Activated T-helper 1 cell treated with Interleukin-2 at 50 U/mL for 16 hours (primary cell): ENCODE measurements around the gene RAB23.
"Not testable (repeated sequence)": the region's sequence is repeated elsewhere in the genome, so short reads cannot be mapped to it uniquely, and the experiment has no call there.

Experiments used
- DNase-seq: peaks from one replicate; pipeline ENCODE4 v3.0.0-alpha.2; 2020; ENCODE audit warnings: low read depth

Gene RAB23

GRCh38 chr6:57221936-57222742 lies at the start of gene RAB23:
Gene RAB23 (minus strand): TSS chr6:57222307. CDS start chr6:57210380, 11,927 bp downstream.
- DNase-seq = peak; percentile 78

GRCh38 chr6:57268294-57268640 lies 46.2 kb upstream of the RAB23 start:
- DNase-seq = no peak

DNA sequence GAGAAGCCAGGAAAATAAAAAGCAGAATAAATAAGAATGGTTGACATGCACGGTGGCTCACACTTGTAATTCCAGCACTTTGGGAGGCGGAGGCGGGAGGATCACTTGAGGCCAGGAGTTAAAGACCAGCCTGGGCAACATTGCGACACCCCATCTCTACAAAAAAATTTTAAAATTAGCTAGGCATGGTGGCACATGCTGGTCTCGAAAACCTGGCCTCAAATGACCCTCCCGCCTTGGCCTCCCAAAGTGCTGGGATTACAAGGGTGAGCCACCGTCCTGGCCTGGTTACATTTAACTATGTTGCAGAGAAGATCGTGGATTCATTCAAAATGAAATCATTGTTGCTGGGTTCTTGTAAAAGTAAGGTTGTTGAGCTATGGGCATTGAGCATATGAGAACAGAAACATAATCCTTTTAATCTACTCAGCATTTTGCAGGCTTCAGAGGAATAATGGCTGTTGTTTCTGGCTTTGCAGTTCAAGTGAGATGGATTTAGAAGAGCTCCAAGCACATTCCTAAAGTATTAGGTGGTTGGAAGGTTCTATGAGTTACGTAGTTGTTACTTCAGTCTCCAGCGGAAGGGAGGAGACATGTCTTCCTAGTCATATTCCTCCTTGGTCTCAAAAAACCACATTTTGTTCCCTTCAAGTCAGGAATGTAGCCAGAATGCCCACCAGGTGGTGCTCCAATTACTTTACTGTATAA lies 45.6 kb upstream of the RAB23 start:
- no peak for DNase-seq

DNA sequence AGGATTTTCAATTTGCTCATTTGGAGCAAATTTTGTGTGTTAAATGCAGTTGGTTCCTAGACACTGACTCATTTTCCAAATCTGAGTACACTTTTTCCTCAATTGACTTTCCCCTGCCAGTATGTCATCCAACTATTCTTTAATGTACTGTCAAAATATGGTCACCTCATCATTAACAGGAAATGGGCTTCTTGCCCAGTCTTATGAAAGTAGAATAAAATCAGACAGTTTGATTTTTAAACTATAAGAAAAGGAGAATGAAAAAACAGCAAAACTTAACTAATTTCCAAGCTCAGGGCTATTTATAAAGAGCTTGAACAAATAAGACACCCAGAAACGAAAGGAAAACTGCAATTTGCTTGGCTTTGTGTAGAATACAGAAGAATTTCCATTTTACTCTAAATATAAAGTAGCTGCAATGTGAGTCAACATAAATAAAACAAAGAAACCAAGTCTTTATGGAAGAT lies 43.7 kb upstream of the RAB23 start:
- no peak for DNase-seq

- no peak for DNase-seq
Observed at GRCh38 chr6:57263739-57264138, 41.6 kb upstream of the RAB23 start.

DNA sequence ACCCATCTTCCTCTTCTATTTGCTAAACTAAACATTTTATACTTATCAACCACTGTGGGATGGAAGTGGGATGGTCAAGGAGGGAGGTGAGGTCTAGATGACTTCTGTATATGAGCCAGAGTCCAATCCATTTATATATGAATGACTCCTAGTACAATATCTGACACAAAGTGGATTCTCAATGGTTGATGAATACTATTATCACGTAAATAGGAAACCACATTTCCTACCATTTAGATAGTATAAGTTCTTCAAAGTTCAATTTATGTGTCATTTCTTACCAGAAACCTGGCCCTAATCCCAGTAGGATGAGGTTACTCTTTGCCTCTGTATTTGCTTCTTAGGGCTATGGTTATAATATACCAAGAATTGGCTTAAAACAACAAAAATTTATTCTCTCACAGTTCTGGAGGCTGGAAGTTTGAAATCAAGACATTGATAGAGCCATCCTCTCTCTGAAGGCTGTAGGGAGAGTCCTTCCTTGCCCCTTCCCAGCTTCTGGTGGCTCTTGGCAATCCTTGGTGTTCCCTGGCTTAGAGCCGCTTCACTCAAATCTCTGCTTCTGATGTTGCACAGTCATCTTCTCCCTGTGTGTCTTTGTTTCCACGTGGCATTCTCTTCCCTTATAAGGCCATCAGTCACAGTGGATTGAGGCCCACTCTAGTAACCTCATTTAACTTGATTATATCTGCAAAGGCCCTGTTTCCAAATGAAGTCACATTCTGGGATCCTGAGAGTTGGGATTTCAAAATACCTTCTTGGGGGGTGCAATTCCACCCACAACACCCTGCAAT lies 41.0 kb upstream of the RAB23 start:
- no peak for DNase-seq

DNA sequence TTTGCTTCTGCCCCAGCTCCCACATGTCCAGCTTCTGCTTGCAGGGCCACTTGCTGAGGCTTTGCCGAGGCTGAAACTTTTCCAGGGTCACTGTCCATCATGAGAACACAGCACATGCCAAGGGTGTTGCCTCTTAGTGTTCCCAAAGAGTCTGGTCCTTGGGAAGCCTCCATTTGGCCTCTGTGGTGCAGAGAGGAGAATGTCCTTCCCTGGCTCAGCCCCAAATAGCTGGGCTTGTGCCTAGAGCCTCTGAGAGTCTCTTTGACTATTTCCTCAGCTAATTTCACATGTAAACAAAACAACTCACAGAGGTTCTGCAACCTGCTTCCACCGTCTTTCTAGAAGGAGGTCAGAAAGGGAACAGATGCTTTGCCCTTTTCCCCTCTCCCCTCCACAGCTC lies 40.4 kb upstream of the RAB23 start:
- DNase-seq = no peak

DNA sequence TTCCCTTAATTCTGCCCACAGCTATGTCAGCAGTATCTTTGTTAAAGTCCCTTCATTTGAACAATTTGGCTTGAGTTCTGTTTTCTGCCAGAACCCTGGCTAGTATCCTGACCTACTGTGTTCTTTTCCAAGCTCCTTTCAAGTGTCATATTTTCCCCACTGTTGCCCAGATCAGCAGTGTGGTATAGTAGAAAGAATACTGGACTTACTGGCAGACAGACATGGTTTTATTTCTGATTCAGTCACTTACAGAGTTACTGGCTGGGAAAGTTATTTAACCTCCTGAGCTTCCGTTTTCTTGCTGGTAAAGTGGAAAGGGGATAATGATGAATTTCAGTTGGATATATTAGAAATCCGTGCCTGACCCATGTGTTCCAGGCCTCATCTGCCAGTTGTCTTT lies 39.8 kb upstream of the RAB23 start:
- DNase-seq = no peak

- DNase-seq = no peak
Observed at GRCh38 chr6:57259064-57259463, 37.0 kb upstream of the RAB23 start.

GRCh38 chr6:57257911-57258541 lies 35.9 kb upstream of the RAB23 start:
- no peak for DNase-seq

DNA sequence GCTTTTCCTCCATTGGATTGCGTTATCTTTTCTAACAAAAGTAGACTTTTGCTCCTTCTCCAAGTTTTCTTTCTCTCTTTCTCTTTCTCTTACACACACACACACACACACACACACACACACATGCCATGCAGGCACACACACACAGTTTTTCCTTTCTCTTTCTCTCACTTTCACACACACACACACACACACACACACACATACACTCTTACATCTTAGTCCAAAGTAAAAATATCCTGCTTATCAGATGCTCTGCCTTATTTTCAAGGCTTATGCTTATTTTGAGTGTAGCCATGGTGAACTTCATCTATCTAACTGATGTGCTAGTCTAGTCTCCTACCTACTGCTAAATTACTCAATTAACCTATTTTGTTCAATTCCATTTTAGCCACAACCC lies 34.4 kb upstream of the RAB23 start:
- DNase-seq = no peak

- no peak for DNase-seq
Observed at GRCh38 chr6:57255451-57256169, 33.5 kb upstream of the RAB23 start.

GRCh38 chr6:57254055-57254717 lies 32.1 kb upstream of the RAB23 start:
- no peak for DNase-seq

DNA sequence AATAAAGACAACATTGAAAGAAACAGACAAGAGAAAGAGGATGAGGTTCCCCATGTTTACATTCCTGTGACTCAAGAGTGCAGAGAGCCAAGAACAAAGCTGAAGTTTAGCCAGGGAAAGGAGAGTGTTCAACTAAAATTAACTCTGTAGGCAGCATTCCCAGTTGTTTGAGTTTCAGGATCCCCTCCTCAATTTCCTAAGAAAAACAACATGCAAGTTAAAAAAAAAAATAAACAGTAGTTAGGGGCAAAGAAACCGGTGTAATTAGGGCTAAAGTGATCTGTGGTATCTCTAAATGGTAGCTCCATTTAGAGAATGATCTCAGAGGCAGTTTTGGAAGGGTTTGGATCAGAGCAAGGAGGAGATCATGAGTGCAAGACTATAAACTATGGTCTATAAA lies 30.9 kb upstream of the RAB23 start:
- no peak for DNase-seq

DNA sequence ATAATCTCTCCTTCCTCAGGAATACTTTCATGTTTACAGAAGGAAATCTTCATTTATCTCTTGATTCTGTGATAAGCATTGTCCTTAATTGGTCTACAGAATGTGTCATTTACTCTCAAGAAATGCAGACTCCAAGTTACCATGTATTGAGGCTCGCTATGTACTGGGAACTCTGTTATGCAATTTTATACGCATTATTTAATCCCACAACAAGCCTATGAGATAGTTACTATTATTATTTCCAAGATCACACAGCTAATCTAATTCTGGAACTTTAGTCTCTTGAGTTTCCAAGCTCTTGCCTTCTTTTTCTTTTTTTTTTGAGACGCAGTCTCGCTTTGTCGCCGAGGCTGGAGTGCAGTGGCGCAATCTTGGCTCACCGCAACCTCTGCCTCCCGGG lies 30.0 kb upstream of the RAB23 start:
- no peak for DNase-seq

- DNase-seq = no peak
Observed at GRCh38 chr6:57250348-57250747, 28.2 kb upstream of the RAB23 start.

- no peak for DNase-seq
Observed at GRCh38 chr6:57248311-57248895, 26.3 kb upstream of the RAB23 start.

GRCh38 chr6:57247603-57248002 lies 25.5 kb upstream of the RAB23 start:
- no peak for DNase-seq

DNA sequence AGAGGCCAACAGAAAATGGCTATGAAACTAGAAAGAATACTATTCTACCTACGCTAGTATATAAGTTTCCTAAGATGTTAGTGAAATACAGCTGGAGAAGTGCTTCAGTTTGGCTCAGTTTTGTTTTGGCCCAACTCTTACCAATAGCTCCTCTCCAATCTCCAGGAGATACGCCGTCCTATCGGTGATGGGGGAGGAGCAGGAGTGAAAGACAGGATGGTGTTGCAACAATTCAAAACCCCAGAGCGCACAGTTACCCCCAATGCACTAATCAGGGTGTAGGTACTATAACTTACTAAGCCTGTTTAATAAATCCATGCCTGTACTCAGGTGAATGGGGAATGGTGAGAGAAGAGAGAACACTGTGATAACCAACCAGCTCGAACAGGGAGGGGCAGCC lies 24.2 kb upstream of the RAB23 start:
- no peak for DNase-seq

- DNase-seq = no peak
Observed at GRCh38 chr6:57243954-57244353, 21.8 kb upstream of the RAB23 start.

DNA sequence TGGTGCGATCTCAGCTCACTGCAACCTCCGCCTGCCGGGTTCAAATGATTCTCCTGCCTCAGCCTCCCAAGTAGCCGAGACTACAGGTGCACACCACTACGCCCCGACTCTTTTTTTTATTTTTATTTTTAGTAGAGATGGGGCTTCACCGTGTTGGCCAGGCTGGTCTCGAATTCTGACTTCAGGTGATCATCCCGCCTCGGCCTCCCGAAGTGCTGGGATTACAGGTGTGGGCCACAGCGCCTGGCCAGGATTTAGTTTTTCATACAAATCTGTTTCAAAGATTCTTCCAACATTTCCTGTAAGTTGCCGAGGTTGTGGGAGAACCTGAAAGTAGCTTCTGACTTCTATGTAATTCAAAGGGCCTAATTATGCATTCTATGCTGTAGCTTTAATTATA lies 21.4 kb upstream of the RAB23 start:
- DNase-seq = not testable (repeated sequence)
